ENCODE results near the gene OPCML. TPM values are rescaled to one million over a fixed set of nuclear protein-coding genes. Genes with fewer than 3 reads are reported as not detected.

OPCML gene
- total RNA-seq, 2 donors from 2014 or later = under 0.01 TPM; not detected in 1

DNA sequence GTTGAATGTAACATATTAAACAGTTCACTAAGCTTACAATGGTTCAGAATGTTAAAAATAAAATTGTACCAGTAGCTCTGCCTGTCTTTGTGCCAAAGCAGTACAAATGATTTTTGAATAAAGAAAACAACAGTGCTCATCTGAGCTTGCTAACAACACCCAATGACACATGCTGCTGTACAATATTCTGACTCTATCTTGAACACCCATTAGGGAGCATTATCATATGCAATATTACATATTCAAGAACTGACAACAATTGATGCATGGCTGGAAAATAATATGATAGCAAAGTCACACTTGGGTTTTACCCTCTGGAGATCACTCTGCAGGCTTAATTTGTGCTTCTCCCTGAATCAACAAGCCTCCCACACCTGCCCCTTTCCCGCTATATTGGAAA is 953.7 kb downstream of the OPCML start:
- 38 to 50% methylated on average over 1 of the region's 1 CpG for whole genome bisulfite sequencing, 2 donors
- H3K4me1 ChIP-seq = peaks cover 5% of the 10 kb centered on the region
- TF ChIP-seq, protein P1, sequence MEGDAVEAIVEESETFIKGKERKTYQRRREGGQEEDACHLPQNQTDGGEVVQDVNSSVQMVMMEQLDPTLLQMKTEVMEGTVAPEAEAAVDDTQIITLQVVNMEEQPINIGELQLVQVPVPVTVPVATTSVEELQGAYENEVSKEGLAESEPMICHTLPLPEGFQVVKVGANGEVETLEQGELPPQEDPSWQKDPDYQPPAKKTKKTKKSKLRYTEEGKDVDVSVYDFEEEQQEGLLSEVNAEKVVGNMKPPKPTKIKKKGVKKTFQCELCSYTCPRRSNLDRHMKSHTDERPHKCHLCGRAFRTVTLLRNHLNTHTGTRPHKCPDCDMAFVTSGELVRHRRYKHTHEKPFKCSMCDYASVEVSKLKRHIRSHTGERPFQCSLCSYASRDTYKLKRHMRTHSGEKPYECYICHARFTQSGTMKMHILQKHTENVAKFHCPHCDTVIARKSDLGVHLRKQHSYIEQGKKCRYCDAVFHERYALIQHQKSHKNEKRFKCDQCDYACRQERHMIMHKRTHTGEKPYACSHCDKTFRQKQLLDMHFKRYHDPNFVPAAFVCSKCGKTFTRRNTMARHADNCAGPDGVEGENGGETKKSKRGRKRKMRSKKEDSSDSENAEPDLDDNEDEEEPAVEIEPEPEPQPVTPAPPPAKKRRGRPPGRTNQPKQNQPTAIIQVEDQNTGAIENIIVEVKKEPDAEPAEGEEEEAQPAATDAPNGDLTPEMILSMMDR (IDR thresholded peaks at IDR 0.05) = no peak
- TF ChIP-seq POLR2A (IDR thresholded peaks at IDR 0.05) = no peak
- intact Hi-C loops (cut with DNase I) = no loop called here
- no peak overlapping the region for H3K27ac ChIP-seq
- no peaks in the 10 kb centered on the region for H3K27me3 ChIP-seq
- no peak overlapping the region for H3K4me3 ChIP-seq
- no peaks in the 10 kb centered on the region for H3K9me3 ChIP-seq
- H3K36me3 ChIP-seq (replicated peaks in 1 of 2; ENCODE audit: insufficient read depth in 1 of 2, low read depth in 2 of 2) = no peaks in the 10 kb centered on the region
- no peak for DNase-seq
- ATAC-seq = no peak

DNA sequence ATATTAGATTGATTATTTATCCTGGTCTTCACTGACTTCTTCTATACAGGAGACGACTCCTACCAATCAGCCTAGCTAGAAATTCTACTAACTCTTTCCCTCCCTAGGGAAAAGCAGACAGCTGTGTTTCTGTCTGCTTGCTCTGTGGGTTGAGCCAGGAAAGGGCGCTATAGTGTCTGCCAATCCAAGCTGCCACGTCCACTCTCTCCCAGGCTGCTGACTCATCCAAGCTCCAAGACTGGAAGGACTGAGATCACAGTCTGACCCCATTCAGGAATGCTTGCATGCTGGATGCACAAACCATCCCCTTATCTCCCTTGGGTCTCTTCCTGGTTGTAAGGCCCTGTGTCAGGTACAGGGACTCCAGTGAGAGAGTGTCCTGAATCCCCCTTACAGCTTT is 955.6 kb downstream of the OPCML start:
- intact Hi-C loops (cut with DNase I) = no loop called here
- Histone ChIP-seq H3K36me3 (replicated peaks in 1 of 2; ENCODE audit: insufficient read depth in 1 of 2, low read depth in 2 of 2) (no peaks in the 10 kb centered on the region), H3K9me3 (no peaks in the 10 kb centered on the region), H3K27me3 (no peaks in the 10 kb centered on the region), H3K27ac (no peak overlapping the region), H3K4me3 (no peak overlapping the region), H3K4me1 (peaks cover 5% of the 10 kb centered on the region)
- DNase-seq (no peak), ATAC-seq (no peak)
- no peak for TF ChIP-seq POLR2A (IDR thresholded peaks at IDR 0.05)
- TF ChIP-seq, protein P1 (IDR thresholded peaks at IDR 0.05) = no peak
- WGBS, 2 donors = 54 to 59% methylated on average over 3 of the region's 3 CpGs

DNA sequence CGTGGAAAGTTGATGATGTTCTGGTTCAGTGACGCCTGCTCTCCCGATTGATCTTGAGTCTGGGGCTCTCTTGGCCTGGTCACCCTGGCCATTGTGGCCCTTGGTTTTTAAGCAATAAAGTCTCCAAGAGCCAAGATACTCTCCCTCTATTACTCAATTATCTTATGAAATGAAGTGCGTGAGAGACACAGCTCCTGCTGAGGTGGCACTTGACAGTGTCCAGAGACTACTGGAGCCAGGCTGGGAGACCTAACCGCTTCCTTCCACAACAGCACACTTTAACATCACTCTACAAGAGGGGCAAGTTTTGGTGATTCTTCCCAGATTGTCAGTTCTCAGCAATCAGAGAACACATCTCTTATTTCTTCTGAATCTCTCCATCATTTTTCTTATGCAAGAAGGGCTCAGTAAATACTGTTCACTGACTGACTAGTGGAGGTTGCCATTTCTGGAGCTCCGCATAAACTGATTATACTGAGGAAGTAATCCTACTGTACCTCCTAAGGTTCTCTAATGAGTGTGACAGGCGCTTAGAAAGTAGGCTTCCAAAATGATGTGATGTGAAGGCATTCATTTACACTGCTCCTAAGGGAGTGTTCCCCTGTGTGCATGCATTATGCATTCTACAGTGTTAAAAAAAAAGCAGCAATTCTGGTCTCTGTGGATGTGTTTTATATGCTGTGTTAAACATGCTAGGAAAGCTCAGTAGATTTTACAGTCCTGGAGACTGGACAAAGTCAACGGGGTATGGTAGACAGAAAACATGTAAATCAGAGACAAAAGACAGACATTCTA is 968.0 kb downstream of the OPCML start:
- no peak overlapping the region for H3K27ac ChIP-seq
- WGBS, 2 donors = 80 to 82% methylated on average over 8 of the region's 8 CpGs

DNA sequence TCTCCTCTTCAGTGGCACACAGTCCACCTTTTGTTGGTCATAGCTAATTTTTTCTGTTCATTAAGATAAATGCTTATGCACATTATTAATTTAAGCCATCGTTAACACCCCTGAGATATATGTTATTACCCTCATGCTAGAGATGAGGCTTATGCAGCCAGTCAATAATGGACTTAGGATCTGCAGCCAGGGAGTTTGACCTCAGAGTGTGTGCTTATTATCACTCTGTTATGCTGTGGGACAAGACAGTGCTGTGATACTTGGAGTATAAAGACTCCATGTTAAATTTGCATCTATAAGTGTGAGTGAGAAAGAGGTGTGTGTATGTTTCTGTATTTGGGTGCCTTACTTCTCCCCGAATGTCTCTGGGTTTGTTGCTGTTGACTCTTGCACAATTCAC is 969.3 kb downstream of the OPCML start:
- Histone ChIP-seq H3K9me3 (no peaks in the 10 kb centered on the region), H3K27ac (no peak overlapping the region), H3K27me3 (no peaks in the 10 kb centered on the region), H3K4me3 (no peak overlapping the region), H3K4me1 (peaks cover 5% of the 10 kb centered on the region), H3K36me3 (replicated peaks in 1 of 2; ENCODE audit: insufficient read depth in 1 of 2, low read depth in 2 of 2) (no peaks in the 10 kb centered on the region)
- WGBS, 2 donors = 50 to 76% methylated on average over 2 of the region's 2 CpGs
- no peak for ATAC-seq
- TF ChIP-seq, protein P1 (IDR thresholded peaks at IDR 0.05) = no peak
- TF ChIP-seq POLR2A (IDR thresholded peaks at IDR 0.05) = no peak
- intact Hi-C loops (cut with DNase I) = no loop called here
- DNase-seq = no peak

More for the DNA sequence above, 968.0 kb downstream of the OPCML start:
- intact Hi-C loops (cut with DNase I) = no loop called here
- H3K4me3 ChIP-seq = no peak overlapping the region
- DNase-seq (no peak), ATAC-seq (no peak)
- no peaks in the 10 kb centered on the region for H3K27me3 ChIP-seq
- no peaks in the 10 kb centered on the region for H3K9me3 ChIP-seq
- H3K4me1 ChIP-seq = peaks cover 1% of the 10 kb centered on the region
- TF ChIP-seq, protein P1 (IDR thresholded peaks at IDR 0.05) = no peak
- no peak for TF ChIP-seq POLR2A (IDR thresholded peaks at IDR 0.05)
- no peaks in the 10 kb centered on the region for H3K36me3 ChIP-seq (replicated peaks in 1 of 2; ENCODE audit: insufficient read depth in 1 of 2, low read depth in 2 of 2)

DNA sequence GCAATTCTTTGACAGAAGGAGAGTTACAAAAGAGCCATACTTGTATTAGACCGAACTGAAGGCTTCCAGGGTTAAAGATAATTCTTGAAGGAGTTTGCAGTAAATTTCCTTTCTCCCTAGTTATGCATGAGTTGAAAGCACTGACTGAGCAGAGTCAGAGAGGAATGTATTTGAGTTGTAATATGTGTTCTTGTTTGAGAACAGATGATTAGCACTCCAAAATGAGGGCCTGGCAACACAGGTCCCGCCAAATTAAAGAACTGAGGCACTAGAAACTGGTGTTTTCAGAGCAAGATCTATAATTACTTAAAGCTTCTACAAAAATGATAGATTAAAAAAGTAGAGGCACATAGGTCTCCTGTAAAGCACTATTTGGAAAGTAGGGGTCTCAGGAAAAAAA is 970.4 kb downstream of the OPCML start:
- Histone ChIP-seq H3K27ac (no peak overlapping the region), H3K27me3 (no peaks in the 10 kb centered on the region), H3K4me1 (peaks cover 5% of the 10 kb centered on the region), H3K4me3 (no peak overlapping the region), H3K36me3 (replicated peaks in 1 of 2; ENCODE audit: insufficient read depth in 1 of 2, low read depth in 2 of 2) (no peaks in the 10 kb centered on the region), H3K9me3 (no peaks in the 10 kb centered on the region)
- ATAC-seq = no peak
- 72 to 73% methylated on average over 2 of the region's 2 CpGs for WGBS, 2 donors
- no peak for TF ChIP-seq POLR2A (IDR thresholded peaks at IDR 0.05)
- intact Hi-C loops (cut with DNase I) = no loop called here
- no peak for DNase-seq
